Measurements from ENCODE around the gene FAM162A.

FAM162A gene

DNA sequence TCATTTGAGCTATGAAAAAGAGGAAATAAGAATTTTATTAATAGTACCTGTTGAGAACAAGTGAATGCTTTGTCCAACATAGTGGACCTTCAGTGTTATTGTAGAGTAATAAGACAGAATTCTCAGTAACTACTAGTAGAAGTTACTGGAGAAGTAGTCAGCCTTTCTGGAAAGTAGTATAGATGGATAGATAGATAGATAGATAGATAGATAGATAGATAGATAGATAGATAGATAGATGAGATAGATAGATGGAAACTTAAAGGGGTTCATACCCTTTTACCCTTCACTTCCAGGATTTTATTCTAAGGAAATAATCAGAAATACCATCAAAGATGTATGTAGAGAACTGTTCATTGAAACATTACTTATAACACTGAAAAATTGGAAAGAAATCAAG, 5.2 kb downstream of the FAM162A start:
- no peak for DNase-seq (ENCODE audit: low read depth)

- no peak for DNase-seq (ENCODE audit: low read depth)
Measured at GRCh38 chr3:122389892-122390291, 5.9 kb downstream of the FAM162A start.

GRCh38 chr3:122390665-122391064, 6.7 kb downstream of the FAM162A start:
- no peak for DNase-seq (ENCODE audit: low read depth)

- DNase-seq (ENCODE audit: low read depth), result no peak
Measured at GRCh38 chr3:122391681-122392446, 7.9 kb downstream of the FAM162A start.

GRCh38 chr3:122392868-122393844, 9.2 kb downstream of the FAM162A start:
- DNase-seq (ENCODE audit: low read depth), result peak; percentile 12

- DNase-seq (ENCODE audit: low read depth), result no peak
Measured at GRCh38 chr3:122394173-122394572, 10.2 kb downstream of the FAM162A start.

DNA sequence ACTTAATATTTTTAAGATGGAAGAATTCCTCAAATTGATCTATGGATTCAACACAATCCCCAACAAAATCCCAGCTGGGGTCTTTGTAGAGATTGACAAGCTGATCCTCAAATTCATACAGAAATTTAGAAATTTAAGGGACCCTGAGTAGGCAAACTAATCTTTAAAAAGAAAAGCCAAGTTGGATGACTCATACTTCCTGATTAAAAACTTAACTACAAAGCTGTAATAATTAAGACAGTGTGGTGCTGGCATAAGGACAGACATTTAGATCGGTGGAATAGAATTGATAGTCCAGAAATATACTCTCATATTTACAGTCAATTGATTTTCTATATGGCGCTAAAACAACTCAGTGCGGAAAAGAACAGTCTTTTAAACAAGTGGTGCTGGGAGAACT, 11.6 kb downstream of the FAM162A start:
- no peak for DNase-seq (ENCODE audit: low read depth)

DNA sequence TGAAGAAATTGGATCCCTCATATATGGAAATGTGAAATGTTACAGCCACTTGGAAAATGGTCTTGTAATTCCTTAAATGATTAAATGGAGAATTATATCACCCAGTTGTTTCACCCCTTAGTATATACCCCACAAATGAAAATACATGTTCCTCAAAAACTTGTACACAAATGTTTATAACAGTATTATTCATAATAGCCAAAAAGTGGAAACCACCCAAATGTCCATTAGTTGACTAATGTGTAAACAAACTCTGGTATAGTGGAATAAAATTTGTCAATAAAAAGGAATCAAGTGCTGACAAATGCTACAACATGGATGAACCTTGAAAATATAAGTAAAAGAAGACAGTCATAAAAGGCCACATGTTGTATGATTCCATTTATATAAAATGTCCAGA, 12.5 kb downstream of the FAM162A start:
- DNase-seq (ENCODE audit: low read depth), result no peak

DNA sequence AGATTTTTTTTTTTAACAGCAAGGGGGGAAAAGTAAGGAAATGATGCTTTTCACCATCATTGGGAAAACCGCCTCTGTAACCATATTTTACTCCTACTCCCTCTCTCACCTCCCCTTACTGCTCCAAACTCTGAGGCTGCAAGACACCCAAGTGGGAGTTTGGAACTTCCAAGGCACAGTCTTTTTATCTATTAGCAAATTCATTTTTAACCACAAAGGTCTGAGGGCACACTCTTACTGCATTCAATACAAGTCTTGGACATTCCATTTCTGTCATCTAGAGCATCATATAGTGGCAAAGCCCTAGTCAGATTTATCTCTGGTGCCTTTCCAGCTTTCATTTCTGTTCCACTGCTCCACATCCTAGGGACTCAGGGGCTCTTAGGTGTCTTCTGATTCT, 13.2 kb downstream of the FAM162A start:
- DNase-seq (ENCODE audit: low read depth), result no peak

- no peak for DNase-seq (ENCODE audit: low read depth)
Measured at GRCh38 chr3:122398920-122399319, 14.9 kb downstream of the FAM162A start.

- no peak for DNase-seq (ENCODE audit: low read depth)
Measured at GRCh38 chr3:122403489-122403888, 19.5 kb downstream of the FAM162A start.

DNA sequence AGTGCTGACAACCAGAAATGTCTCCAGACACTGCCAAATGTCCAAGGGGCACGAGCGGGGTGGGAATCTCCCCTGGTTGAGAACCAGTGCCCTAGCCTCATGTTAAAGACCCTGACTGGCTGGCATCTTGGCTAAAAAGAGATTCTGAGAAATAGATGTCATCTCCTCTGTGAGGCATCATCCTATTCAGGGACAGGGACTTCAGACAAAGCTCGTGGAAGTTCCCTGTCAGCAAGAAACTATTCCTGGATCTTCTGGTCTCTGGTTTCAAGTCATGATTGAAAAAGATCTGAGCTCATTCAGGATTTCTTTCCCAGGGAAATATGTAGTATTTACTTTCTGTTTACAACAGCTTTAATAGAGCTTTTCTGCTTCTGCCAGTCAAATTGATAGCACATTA, 21.0 kb downstream of the FAM162A start:
- DNase-seq (ENCODE audit: low read depth), result no peak

DNA sequence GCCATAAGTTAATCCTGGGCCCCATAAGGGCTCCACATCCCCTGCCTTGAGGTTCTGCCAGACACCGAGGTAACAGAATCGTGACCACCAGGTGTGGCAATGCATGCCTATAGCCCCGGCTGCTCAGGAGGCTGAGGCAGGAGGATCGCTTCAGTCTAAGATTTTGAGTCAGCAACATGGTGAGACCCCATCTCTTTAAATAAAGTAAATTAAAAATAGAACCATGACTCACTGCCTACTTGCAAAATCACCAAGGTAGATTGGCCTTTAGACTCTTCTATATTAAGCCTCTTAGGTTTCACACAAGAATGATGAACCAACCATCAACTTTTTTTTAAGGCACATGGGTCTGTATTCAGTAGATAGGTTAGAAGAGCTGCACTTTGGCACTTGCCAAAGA, 22.2 kb downstream of the FAM162A start:
- DNase-seq (ENCODE audit: low read depth), result no peak

- DNase-seq (ENCODE audit: low read depth), result no peak
Measured at GRCh38 chr3:122407946-122408345, 24.0 kb downstream of the FAM162A start.

GRCh38 chr3:122409446-122409845, 25.5 kb downstream of the FAM162A start:
- no peak for DNase-seq (ENCODE audit: low read depth)

DNA sequence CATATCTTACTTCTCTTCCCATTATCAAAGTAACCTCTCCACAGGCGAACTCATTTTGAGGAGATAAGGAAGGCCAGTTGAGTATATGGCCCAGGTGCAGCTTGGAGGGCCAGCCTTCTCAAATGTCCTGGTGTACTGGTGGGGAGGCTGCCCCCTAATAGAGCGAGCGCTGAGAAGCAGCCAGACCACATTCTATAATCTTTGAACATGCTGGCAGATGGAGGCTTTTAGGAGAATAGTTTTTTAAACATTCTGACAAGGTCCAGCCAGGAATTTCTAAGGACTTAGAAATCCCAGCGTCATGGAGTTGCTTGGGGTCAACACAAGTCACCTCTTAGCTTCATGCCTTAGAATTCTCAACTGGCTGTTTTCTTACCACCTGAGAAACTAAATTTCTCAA, 26.1 kb downstream of the FAM162A start:
- DNase-seq (ENCODE audit: low read depth), result no peak

DNA sequence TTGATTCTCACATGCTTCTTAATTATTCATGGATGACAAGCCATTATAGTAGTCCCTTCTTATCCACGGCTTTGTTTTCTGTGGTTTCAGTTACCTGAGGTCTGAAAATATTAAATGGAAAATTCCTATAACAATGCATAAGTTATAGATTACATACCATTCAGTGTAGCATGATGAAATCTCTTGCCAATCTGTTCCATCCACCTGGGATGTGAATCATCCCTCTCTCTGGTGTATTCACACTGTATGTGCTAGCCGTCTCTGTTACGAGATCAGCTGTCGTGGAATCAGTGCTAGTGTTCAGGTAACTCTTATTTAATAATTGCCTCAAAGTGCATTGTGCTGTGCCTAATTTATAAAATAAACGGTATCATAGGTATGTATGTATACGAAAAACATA, 26.7 kb downstream of the FAM162A start:
- DNase-seq (ENCODE audit: low read depth), result no peak

DNA sequence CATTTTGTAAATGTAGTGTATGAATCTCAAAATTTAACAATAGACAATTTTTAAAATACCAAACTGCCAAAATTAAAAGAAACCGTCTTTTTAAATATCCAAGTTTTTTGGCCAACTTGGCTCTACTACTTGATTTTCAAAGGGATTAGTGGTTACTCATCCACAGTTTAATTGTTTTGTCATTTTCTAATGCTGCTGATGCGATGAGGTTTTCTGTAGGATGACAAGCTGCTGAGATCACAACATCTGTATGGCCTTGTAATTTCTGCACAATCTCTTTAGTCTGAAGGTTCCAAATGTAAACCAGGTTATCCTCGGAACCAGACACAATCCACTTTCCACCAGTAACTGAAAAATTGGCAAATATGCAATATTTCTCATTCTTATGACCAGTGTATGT, 30.4 kb downstream of the FAM162A start:
- no peak for DNase-seq (ENCODE audit: low read depth)

- peak; percentile 9 for DNase-seq (ENCODE audit: low read depth)
Measured at GRCh38 chr3:122415104-122415744, 31.2 kb downstream of the FAM162A start.

GRCh38 chr3:122415762-122416654, 32.0 kb downstream of the FAM162A start, which contains the start of gene WDR5B:
Gene WDR5B (minus strand): TSS chr3:122416062. CDS start chr3:122415528, 534 bp downstream.
- DNase-seq (ENCODE audit: low read depth), result peak; percentile 96

GRCh38 chr3:122416966-122417365, 33.0 kb downstream of the FAM162A start:
- DNase-seq (ENCODE audit: low read depth), result no peak

Data from stimulated activated CD4-positive, alpha-beta T cell treated with anti-CD3 and anti-CD28 coated beads, Interleukin-2, amount 100 ng/mL, for 4 hours (primary cell).